Esophagus (tissue), 2 donors: ENCODE data around the gene DYSF. TPM values are rescaled to one million over a fixed set of nuclear protein-coding genes. Genes with fewer than 3 reads are reported as not detected.

ENCODE experiments used
- H3K27ac ChIP-seq, 2 donors: one replicate each; pipeline ENCODE4 v1.5.1; 2013; ENCODE audit warnings: low read depth in 2 of 2, mild to moderate bottlenecking in 2 of 2, inconsistent platforms in 1 of 2, low read length in 1 of 2, moderate library complexity in 1 of 2
- H3K27me3 ChIP-seq, 2 donors: one replicate each; pipeline ENCODE4 v1.6.1; 2013; ENCODE audit warnings: low read length in 2 of 2, control low read depth in 1 of 2, mild to moderate bottlenecking in 1 of 2; ENCODE audit not compliant: insufficient read depth in 2 of 2, control insufficient read depth in 1 of 2
- H3K36me3 ChIP-seq, 2 donors: one replicate each; pipeline ENCODE4 v1.6.1; 2013; ENCODE audit warnings: low read length in 1 of 2; ENCODE audit not compliant: control insufficient read depth in 2 of 2, insufficient read depth in 2 of 2
- H3K4me1 ChIP-seq, 2 donors: one replicate each; pipeline ENCODE4 v1.6.1; 2013; ENCODE audit warnings: low read length in 1 of 2; ENCODE audit not compliant: control insufficient read depth in 2 of 2, insufficient read depth in 2 of 2
- H3K4me3 ChIP-seq, 2 donors: one replicate each; pipeline ENCODE4 v1.5.1; 2013; ENCODE audit warnings: low read length in 2 of 2, mild to moderate bottlenecking in 2 of 2, low read depth in 1 of 2, moderate library complexity in 1 of 2
- H3K9me3 ChIP-seq, 2 donors: one replicate each; pipeline ENCODE4 v1.6.1; 2013; ENCODE audit warnings: mild to moderate bottlenecking in 2 of 2, low read depth in 1 of 2, low read length in 1 of 2, moderate library complexity in 1 of 2; ENCODE audit not compliant: control insufficient read depth in 2 of 2, insufficient read depth in 1 of 2
- WGBS, 2 donors: extraction: QIAGEN DNeasy Blood & Tissue Kit; methylation state at CpG; one replicate each; pipeline ENCODE4 v1.1.7; 2013; 5-methylcytosine and 5-hydroxymethylcytosine counted together
- polyA plus RNA-seq, 2 donors: library from polyadenylated mRNA; stranded (reverse); fragments of 200-250 nt; gene quantifications; one replicate each; pipeline ENCODE4 v1.2.3, GENCODE V29; 2013
- donor health status: healthy with polysubstance abuse.
- donor health status: Bipolar disorder and iron deficiency.

DYSF gene
- polyA plus RNA-seq, 2 donors: 1.8 to 2.6 TPM

DNA sequence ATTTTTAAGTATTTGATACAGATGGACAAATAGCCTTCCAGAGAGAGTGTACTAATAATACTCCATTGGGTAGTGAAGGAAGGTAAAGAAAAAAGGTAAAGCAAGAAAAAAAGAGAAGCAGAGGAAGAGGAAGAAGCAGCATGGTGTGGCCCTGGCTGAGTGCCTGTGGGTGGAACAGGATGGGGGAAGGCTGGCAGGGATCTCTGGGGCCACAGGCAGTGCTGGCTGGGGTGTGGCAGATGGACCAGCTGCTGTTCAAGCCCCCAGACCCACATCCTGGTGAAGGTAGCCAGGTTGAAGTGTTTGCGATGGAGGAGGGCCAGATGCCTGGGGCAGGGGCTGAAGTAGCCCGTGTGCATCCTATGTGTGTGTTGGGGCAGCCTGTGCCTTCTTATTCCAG, 79.0 kb downstream of the DYSF start:
- 80 to 93% methylated on average over 2 of the region's 2 CpGs for WGBS, 2 donors
- no peaks in the 10 kb centered on the region for H3K9me3 ChIP-seq
- no peaks in the 10 kb centered on the region for H3K4me1 ChIP-seq
- H3K4me3 ChIP-seq: no peak overlapping the region
- H3K36me3 ChIP-seq: no peaks in the 10 kb centered on the region
- no peak overlapping the region for H3K27ac ChIP-seq
- H3K27me3 ChIP-seq: no peaks in the 10 kb centered on the region

DNA sequence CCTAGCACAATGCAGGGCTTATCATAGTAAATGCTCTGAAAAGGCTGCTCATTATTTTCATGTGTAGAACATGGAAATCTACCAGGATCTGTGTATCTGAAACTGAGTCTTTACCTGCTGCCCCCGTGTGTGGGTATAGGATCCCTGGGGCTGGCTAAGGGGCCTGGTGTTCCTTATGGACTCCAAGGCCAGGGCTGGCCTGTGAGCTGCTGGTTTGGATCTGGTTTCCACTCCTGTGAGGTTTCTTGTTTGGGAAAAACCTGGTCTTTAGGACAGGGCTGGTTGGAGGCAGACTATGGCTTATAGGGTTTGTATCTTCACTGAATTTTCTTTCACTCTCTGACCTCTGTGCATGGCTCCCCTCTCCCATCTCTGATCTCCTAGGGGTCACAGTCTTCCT, 80.8 kb downstream of the DYSF start:
- Histone ChIP-seq H3K27me3 (no peaks in the 10 kb centered on the region), H3K36me3 (no peaks in the 10 kb centered on the region), H3K4me3 (no peak overlapping the region), H3K27ac (no peak overlapping the region), H3K4me1 (no peaks in the 10 kb centered on the region), H3K9me3 (no peaks in the 10 kb centered on the region)
- 72 to 81% methylated on average over 1 of the region's 1 CpG for WGBS, 2 donors

DNA sequence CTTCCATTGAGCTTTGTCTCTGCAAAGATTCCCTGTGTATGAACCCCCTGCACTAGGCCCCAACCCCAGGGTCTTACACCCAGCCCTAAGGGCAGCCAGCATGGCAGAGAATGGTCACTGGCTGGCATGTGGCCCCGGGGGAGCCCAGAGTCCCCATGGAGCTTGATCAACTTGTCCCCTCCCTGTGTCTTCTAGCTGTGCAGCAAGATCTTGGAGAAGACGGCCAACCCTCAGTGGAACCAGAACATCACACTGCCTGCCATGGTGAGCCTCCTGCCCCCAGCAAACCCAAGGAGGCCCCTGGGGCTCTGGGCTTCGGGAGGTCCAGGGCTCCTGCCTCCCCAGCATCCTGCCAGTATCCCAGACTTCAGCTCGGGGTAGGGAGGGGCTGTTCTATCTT, 81.5 kb downstream of the DYSF start:
- Histone ChIP-seq H3K4me1 (no peaks in the 10 kb centered on the region), H3K36me3 (no peaks in the 10 kb centered on the region)
- WGBS, 2 donors: 90 to 92% methylated on average over 4 of the region's 4 CpGs

DNA sequence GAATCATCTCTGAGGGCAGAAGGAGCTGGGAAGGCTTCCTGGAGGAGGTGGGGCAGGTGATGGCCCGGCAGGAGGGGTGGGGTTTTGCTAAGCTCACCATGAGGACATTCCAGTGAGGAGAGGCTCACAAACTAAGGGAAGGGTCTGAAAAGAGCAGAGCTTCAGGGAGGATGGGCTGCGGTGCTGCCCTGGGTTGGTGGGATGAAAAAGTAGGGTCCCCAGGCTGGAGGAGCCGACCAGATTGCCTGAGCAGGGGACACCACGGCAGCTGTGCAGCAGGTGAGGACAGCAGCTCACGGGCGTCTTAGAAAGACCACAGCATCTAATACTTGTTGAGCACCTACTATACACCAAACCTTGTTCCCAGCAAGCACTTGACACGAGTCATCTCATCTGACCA, 82.2 kb downstream of the DYSF start:
- 91% methylated on average over 7 of the region's 7 CpGs for WGBS, 2 donors
- Histone ChIP-seq H3K27me3 (no peaks in the 10 kb centered on the region), H3K27ac (no peak overlapping the region), H3K9me3 (no peaks in the 10 kb centered on the region), H3K4me1 (no peaks in the 10 kb centered on the region), H3K4me3 (no peak overlapping the region), H3K36me3 (no peaks in the 10 kb centered on the region)

More for the DNA sequence above, 81.5 kb downstream of the DYSF start:
- no peak overlapping the region for H3K4me3 ChIP-seq
- no peaks in the 10 kb centered on the region for H3K9me3 ChIP-seq
- no peaks in the 10 kb centered on the region for H3K27me3 ChIP-seq
- no peak overlapping the region for H3K27ac ChIP-seq

DNA sequence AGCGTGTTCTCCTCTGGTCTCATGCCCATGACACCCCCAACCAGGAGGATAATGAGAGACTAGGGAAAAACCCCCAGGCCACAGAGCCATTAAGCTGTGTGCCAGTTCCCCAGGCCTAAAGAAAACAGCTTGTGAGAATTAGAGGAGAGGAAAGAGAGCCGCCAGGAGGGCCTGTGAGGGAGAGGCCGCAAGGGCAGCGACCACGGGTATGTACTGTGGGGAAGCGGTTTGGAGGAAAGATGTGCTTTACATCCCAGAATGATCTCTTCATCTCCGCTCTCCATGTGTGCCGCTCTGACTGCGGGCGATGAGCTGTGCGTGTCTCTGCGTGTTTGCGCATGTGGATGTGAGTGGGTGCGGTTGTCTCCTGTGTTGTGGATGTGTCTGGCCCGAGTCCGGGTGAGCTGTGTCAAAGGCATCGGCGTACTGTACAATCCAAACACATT, 82.9 kb downstream of the DYSF start:
- WGBS, 2 donors: 65 to 82% methylated on average over 18 of the region's 18 CpGs
- H3K4me3 ChIP-seq: no peak overlapping the region

GRCh38 chr2:71538241-71538640, 84.9 kb downstream of the DYSF start:
- Histone ChIP-seq H3K4me1 (no peaks in the 10 kb centered on the region), H3K27ac (no peak overlapping the region), H3K27me3 (no peaks in the 10 kb centered on the region), H3K36me3 (no peaks in the 10 kb centered on the region), H3K9me3 (no peaks in the 10 kb centered on the region), H3K4me3 (no peak overlapping the region)
- WGBS, 2 donors: 88 to 92% methylated on average over 3 of the region's 3 CpGs

More for the DNA sequence above, 82.9 kb downstream of the DYSF start:
- Histone ChIP-seq H3K27me3 (no peaks in the 10 kb centered on the region), H3K9me3 (no peaks in the 10 kb centered on the region), H3K4me1 (no peaks in the 10 kb centered on the region), H3K27ac (no peak overlapping the region), H3K36me3 (no peaks in the 10 kb centered on the region)

- Histone ChIP-seq H3K36me3 (no peaks in the 10 kb centered on the region), H3K4me1 (no peaks in the 10 kb centered on the region)
These were observed 85.4 kb downstream of the DYSF start for GRCh38 chr2:71538656-71539265.

GRCh38 chr2:71540818-71541217, 87.5 kb downstream of the DYSF start:
- no peak overlapping the region for H3K27ac ChIP-seq
- H3K4me3 ChIP-seq: no peak overlapping the region
- WGBS, 2 donors: 90 to 95% methylated on average over 1 of the region's 1 CpG
- no peaks in the 10 kb centered on the region for H3K9me3 ChIP-seq
- no peaks in the 10 kb centered on the region for H3K4me1 ChIP-seq
- H3K27me3 ChIP-seq: no peaks in the 10 kb centered on the region
- H3K36me3 ChIP-seq: no peaks in the 10 kb centered on the region

More at GRCh38 chr2:71538656-71539265, 85.4 kb downstream of the DYSF start:
- no peak overlapping the region for H3K4me3 ChIP-seq
- H3K27ac ChIP-seq: no peak overlapping the region
- 84 to 90% methylated on average over 12 of the region's 12 CpGs for WGBS, 2 donors
- no peaks in the 10 kb centered on the region for H3K9me3 ChIP-seq
- H3K27me3 ChIP-seq: no peaks in the 10 kb centered on the region

GRCh38 chr2:71544919-71545571, 91.7 kb downstream of the DYSF start:
- H3K36me3 ChIP-seq: no peaks in the 10 kb centered on the region
- no peak overlapping the region for H3K4me3 ChIP-seq
- no peak overlapping the region for H3K27ac ChIP-seq
- H3K4me1 ChIP-seq: no peaks in the 10 kb centered on the region
- WGBS, 2 donors: 49 to 53% methylated on average over 9 of the region's 9 CpGs
- no peaks in the 10 kb centered on the region for H3K9me3 ChIP-seq
- no peaks in the 10 kb centered on the region for H3K27me3 ChIP-seq
